Chondrocyte (in vitro differentiated cells): ENCODE measurements around the gene DPYD. TPM values are rescaled to one million over a fixed set of nuclear protein-coding genes. Genes with fewer than 3 reads are reported as not detected.

Experiments
- DNase-seq: peaks from one replicate; pipeline ENCODE4 v3.0.0; 2021; ENCODE audit warnings: mixed read lengths, low spot score
- H3K27ac Mint-ChIP-seq: one replicate; pipeline ENCODE4 v1.8.0; 2021; ENCODE audit warnings: mild to moderate bottlenecking, moderate library complexity, mixed read lengths; ENCODE audit not compliant: unreplicated experiment
- H3K27me3 Mint-ChIP-seq: 2 replicates; pipeline ENCODE4 v1.8.0; 2021; ENCODE audit warnings: low read depth, mixed read lengths
- H3K36me3 Mint-ChIP-seq: 2 replicates; pipeline ENCODE4 v1.8.0; 2021; ENCODE audit warnings: low read depth, mixed read lengths
- H3K4me1 Mint-ChIP-seq: 2 replicates; pipeline ENCODE4 v1.8.0; 2021; ENCODE audit warnings: low read depth, mild to moderate bottlenecking, mixed read lengths
- H3K4me3 Mint-ChIP-seq: one replicate; pipeline ENCODE4 v1.8.0; 2021; ENCODE audit warnings: mild to moderate bottlenecking, moderate library complexity, mixed read lengths; ENCODE audit not compliant: unreplicated experiment
- H3K9me3 Mint-ChIP-seq: 2 replicates; pipeline ENCODE4 v1.8.0; 2021; ENCODE audit warnings: low read depth, mixed read lengths
- CTCF ChIP-seq: fragments of 200-600 bp; sonication (generic); IDR thresholded peaks from 2 replicates; pipeline ENCODE4 v1.5.0; 2021; ENCODE audit warnings: antibody characterized with exemption, mild to moderate bottlenecking, moderate library complexity
- total RNA-seq: library from RNA; stranded (reverse); gene quantifications from 3 replicates; pipeline ENCODE4 v1.2.1, GENCODE V29; 2021

The DPYD gene
- total RNA-seq, 1 donor from 2014 or later: 5.3 TPM

- Mint-ChIP-seq H3K4me1 (no peaks in the 10 kb centered on the region), H3K27me3 (no peaks in the 10 kb centered on the region), H3K4me3 (no peak overlapping the region), H3K36me3 (no peaks in the 10 kb centered on the region), H3K27ac (no peak overlapping the region), H3K9me3 (no peaks in the 10 kb centered on the region)
- no peak for DNase-seq
- TF ChIP-seq CTCF: no peak
These were observed 806.0 kb downstream of the DPYD start for GRCh38 chr1:97114842-97115241.

- Mint-ChIP-seq H3K9me3 (no peaks in the 10 kb centered on the region), H3K36me3 (no peaks in the 10 kb centered on the region), H3K4me1 (no peaks in the 10 kb centered on the region), H3K4me3 (no peak overlapping the region), H3K27ac (no peak overlapping the region), H3K27me3 (no peaks in the 10 kb centered on the region)
- no peak for TF ChIP-seq CTCF
- DNase-seq: no peak
These were observed 808.4 kb downstream of the DPYD start for GRCh38 chr1:97112442-97112841.

- no peak for TF ChIP-seq CTCF
- Mint-ChIP-seq H3K27ac (no peak overlapping the region), H3K9me3 (peaks cover 15% of the 10 kb centered on the region), H3K27me3 (no peaks in the 10 kb centered on the region), H3K4me1 (peaks cover 11% of the 10 kb centered on the region), H3K36me3 (peaks cover 4% of the 10 kb centered on the region), H3K4me3 (no peak overlapping the region)
- DNase-seq: no peak
These were observed 812.7 kb downstream of the DPYD start for GRCh38 chr1:97108179-97108578.

- H3K27ac Mint-ChIP-seq: no peak overlapping the region
These were observed 815.3 kb downstream of the DPYD start for GRCh38 chr1:97105531-97105930.

GRCh38 chr1:97101509-97101908 is 819.3 kb downstream of the DPYD start:
- TF ChIP-seq CTCF: no peak
- H3K27ac Mint-ChIP-seq: no peak overlapping the region
- H3K27me3 Mint-ChIP-seq: no peaks in the 10 kb centered on the region
- H3K36me3 Mint-ChIP-seq: peaks cover 8% of the 10 kb centered on the region
- H3K9me3 Mint-ChIP-seq: peaks cover 17% of the 10 kb centered on the region
- H3K4me3 Mint-ChIP-seq: no peak overlapping the region
- no peak for DNase-seq
- peaks cover 11% of the 10 kb centered on the region for H3K4me1 Mint-ChIP-seq

More at GRCh38 chr1:97105531-97105930, 815.3 kb downstream of the DPYD start:
- Mint-ChIP-seq H3K4me3 (no peak overlapping the region), H3K36me3 (peaks cover 4% of the 10 kb centered on the region), H3K27me3 (no peaks in the 10 kb centered on the region), H3K4me1 (peaks cover 11% of the 10 kb centered on the region), H3K9me3 (peaks cover 15% of the 10 kb centered on the region)
- DNase-seq: no peak
- no peak for TF ChIP-seq CTCF
